ENCODE results near the gene PRPH2.

DNA sequence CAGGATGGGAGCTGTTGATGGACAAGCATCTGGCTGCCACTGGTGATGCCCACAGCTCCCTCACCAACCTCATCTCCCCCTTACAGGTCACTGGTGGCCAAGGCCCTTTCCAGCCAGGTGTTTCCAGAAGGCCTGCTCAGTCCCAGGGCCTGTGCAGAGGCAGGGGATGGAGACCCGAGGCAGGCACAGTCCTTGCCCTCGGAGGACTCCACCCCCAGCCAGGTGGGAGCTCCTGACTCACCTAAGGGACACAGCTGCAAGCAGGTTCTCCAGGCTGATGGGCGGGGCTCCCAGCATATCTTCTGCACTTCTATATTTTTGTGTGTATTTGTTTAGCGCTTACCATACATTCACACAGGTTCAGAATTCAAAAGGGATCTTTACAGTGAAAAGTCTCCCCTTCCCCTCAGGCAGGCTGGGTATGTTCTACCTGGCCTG is 17.4 kb downstream of the PRPH2 start:
- TF ChIP-seq RAD21 (conservative IDR thresholded peaks at IDR 0.05 in 1 of 2, IDR thresholded peaks at IDR 0.05 in 1 of 2) (no peak), CTCF (IDR thresholded peaks at IDR 0.05) (no peak), POLR2A (IDR thresholded peaks at IDR 0.05; ENCODE audit: low read length) (no peak), MYC (IDR thresholded peaks at IDR 0.05; ENCODE audit: borderline replicate concordance, low read length) (no peak), RFX5 (IDR thresholded peaks at IDR 0.05) (no peak), CHD2 (IDR thresholded peaks at IDR 0.05; ENCODE audit: low read length, partially characterized antibody) (no peak), HDAC2 (IDR thresholded peaks at IDR 0.05) (no peak)
- TF ChIP-seq, protein P1, sequence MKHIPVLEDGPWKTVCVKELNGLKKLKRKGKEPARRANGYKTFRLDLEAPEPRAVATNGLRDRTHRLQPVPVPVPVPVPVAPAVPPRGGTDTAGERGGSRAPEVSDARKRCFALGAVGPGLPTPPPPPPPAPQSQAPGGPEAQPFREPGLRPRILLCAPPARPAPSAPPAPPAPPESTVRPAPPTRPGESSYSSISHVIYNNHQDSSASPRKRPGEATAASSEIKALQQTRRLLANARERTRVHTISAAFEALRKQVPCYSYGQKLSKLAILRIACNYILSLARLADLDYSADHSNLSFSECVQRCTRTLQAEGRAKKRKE (CRISPR knock-in tag; IDR thresholded peaks at IDR 0.05; ENCODE audit: low read depth) = no peak

All from A549 (cell line).